IMR-90 (cell line): ENCODE data around the gene FBXO5. TPM values are rescaled to one million over a fixed set of nuclear protein-coding genes. Genes with fewer than 3 reads are reported as not detected.

Experiments used
- ATAC-seq: fragments of 200-7000 bp; cut with Tn5 transposase; 2 replicates; pipeline ENCODE4 v1.9.1; 2020; ENCODE audit warnings: low read depth, mild to moderate bottlenecking, moderate library complexity
- BruUV-seq: library from RNA; stranded (reverse); fragments of 400-500 nt; replicated peaks from 2 replicates; lab custom pipeline; 2021; lab: Mats Ljungman, UMichigan
- CTCF ChIA-PET: fragments of 300-600 bp; formaldehyde crosslinking; extraction: SDS; loops from one replicate; lab custom pipeline; 2021; ENCODE audit warnings: antibody characterized with exemption; lab: Yijun Ruan, JAX
- POLR2A ChIA-PET: fragments of 300-600 bp; sonication (Branson Sonifier 250); formaldehyde crosslinking; loops from one replicate; lab custom pipeline; 2022; ENCODE audit warnings: antibody characterized with exemption; ENCODE audit not compliant: unreplicated experiment; lab: Charles Lee
- DNase-seq: peaks from one replicate; pipeline ENCODE4 v3.0.0; 2013
- H2AFZ ChIP-seq: replicated peaks from 2 replicates; pipeline ENCODE3; 2013; ENCODE audit warnings: low read length, mild to moderate bottlenecking; ENCODE audit not compliant: poor library complexity
- H2AK5ac ChIP-seq: 2 replicates; pipeline ENCODE4 v1.6.1; 2013; ENCODE audit warnings: low read depth, low read length, inconsistent platforms
- H2AK9ac ChIP-seq: replicated peaks from 2 replicates; pipeline ENCODE3; 2013; ENCODE audit warnings: mild to moderate bottlenecking, low read depth, low read length, moderate library complexity; ENCODE audit not compliant: poor library complexity
- H2BK120ac ChIP-seq: 2 replicates; pipeline ENCODE4 v1.6.1; 2013; ENCODE audit warnings: low read depth, low read length, inconsistent platforms
- H2BK15ac ChIP-seq: 3 replicates; pipeline ENCODE4 v1.6.1; 2013; ENCODE audit warnings: low read depth, low read length, inconsistent platforms
- H2BK20ac ChIP-seq: 2 replicates; pipeline ENCODE4 v1.6.1; 2013; ENCODE audit warnings: low read depth, mild to moderate bottlenecking, inconsistent platforms, low read length, moderate library complexity
- H2BK5ac ChIP-seq: 2 replicates; pipeline ENCODE4 v1.6.1; 2013; ENCODE audit warnings: mild to moderate bottlenecking, low read depth, low read length, inconsistent platforms; ENCODE audit not compliant: poor library complexity, severe bottlenecking
- H3K14ac ChIP-seq: replicated peaks from 2 replicates; pipeline ENCODE4 v1.6.1; 2013; ENCODE audit warnings: low read depth, low read length, inconsistent platforms
- H3K18ac ChIP-seq: 2 replicates; pipeline ENCODE4 v1.6.1; 2013; ENCODE audit warnings: low read depth, low read length, control low read depth
- H3K23ac ChIP-seq: 2 replicates; pipeline ENCODE4 v1.6.1; 2013; ENCODE audit warnings: low read depth, low read length, inconsistent platforms
- H3K27ac ChIP-seq: 2 replicates; pipeline ENCODE4 v1.5.1; 2013; ENCODE audit warnings: mild to moderate bottlenecking, control low read depth, low read length; ENCODE audit not compliant: insufficient read depth
- H3K27me3 ChIP-seq: 2 replicates; pipeline ENCODE4 v1.6.1; 2013; ENCODE audit warnings: low read length; ENCODE audit not compliant: control insufficient read depth, insufficient read depth
- H3K36me3 ChIP-seq: 2 replicates; pipeline ENCODE4 v1.6.1; 2013; ENCODE audit warnings: low read length, mixed read lengths; ENCODE audit not compliant: control insufficient read depth, insufficient read depth
- H3K4ac ChIP-seq: 2 replicates; pipeline ENCODE4 v1.6.1; 2013; ENCODE audit warnings: low read depth, low read length, inconsistent platforms
- H3K4me1 ChIP-seq: 2 replicates; pipeline ENCODE4 v1.6.1; 2013; ENCODE audit warnings: low read length, mixed read lengths; ENCODE audit not compliant: control insufficient read depth, insufficient read depth
- H3K4me2 ChIP-seq: 2 replicates; pipeline ENCODE4 v1.6.1; 2013; ENCODE audit warnings: low read depth, mild to moderate bottlenecking, control low read depth, low read length, moderate library complexity
- H3K4me3 ChIP-seq: 2 replicates; pipeline ENCODE4 v1.5.1; 2013; ENCODE audit warnings: low read depth, mild to moderate bottlenecking, control low read depth, low read length, moderate library complexity; ENCODE audit not compliant: insufficient read depth
- H3K56ac ChIP-seq: 2 replicates; pipeline ENCODE4 v1.6.1; 2013; ENCODE audit warnings: low read length, inconsistent platforms; ENCODE audit not compliant: insufficient read depth; ENCODE audit errors: extremely low read depth
- H3K79me1 ChIP-seq, 2 experiments: 2 replicates each; pipeline ENCODE4 v1.6.1; 2013; ENCODE audit warnings: low read length in 2 of 2, inconsistent platforms in 1 of 2, low read depth in 1 of 2
- H3K9ac ChIP-seq: 2 replicates; pipeline ENCODE4 v1.6.1; 2013; ENCODE audit warnings: low read depth, low read length, control low read depth
- H3K9me1 ChIP-seq: 2 replicates; pipeline ENCODE4 v1.6.1; 2013; ENCODE audit warnings: low read length, inconsistent platforms; ENCODE audit not compliant: insufficient read depth
- H3K9me3 ChIP-seq: 2 replicates; pipeline ENCODE4 v1.6.1; 2013; ENCODE audit warnings: low read length; ENCODE audit not compliant: control insufficient read depth, insufficient read depth
- H4K20me1 ChIP-seq: 2 replicates; pipeline ENCODE4 v1.6.1; 2013; ENCODE audit warnings: low read length, inconsistent platforms; ENCODE audit not compliant: insufficient read depth
- H4K5ac ChIP-seq: 2 replicates; pipeline ENCODE4 v1.6.1; 2013; ENCODE audit warnings: mild to moderate bottlenecking, low read depth, low read length, control low read depth
- H4K8ac ChIP-seq, 2 experiments: 2 replicates each; pipeline ENCODE4 v1.6.1; 2013; ENCODE audit warnings: low read depth in 2 of 2, low read length in 2 of 2, control low read depth in 1 of 2, inconsistent platforms in 1 of 2
- H4K91ac ChIP-seq: 2 replicates; pipeline ENCODE4 v1.6.1; 2013; ENCODE audit warnings: low read depth, low read length, inconsistent platforms; ENCODE audit not compliant: insufficient read depth
- BHLHE40 ChIP-seq: fragments of 150-350 bp; IDR thresholded peaks from 2 replicates; pipeline ENCODE4 v1.6.1; 2016; ENCODE audit warnings: mild to moderate bottlenecking, low read depth, low read length
- CEBPB ChIP-seq: IDR thresholded peaks from 2 replicates; pipeline ENCODE4 v1.6.1; 2012; ENCODE audit warnings: low read depth, low read length, improper control_type of control experiment
- CHD1 ChIP-seq: IDR thresholded peaks from 2 replicates; pipeline ENCODE4 v1.6.1; 2012; ENCODE audit warnings: low read depth, low read length, improper control_type of control experiment
- CTCF ChIP-seq: conservative IDR thresholded peaks from 2 replicates; pipeline ENCODE4 v1.5.1; 2012; ENCODE audit warnings: mild to moderate bottlenecking, low read depth, low read length, improper control_type of control experiment
- ELK1 ChIP-seq: fragments of 150-350 bp; IDR thresholded peaks from 2 replicates; pipeline ENCODE4 v1.6.1; 2016; ENCODE audit warnings: low read depth, mild to moderate bottlenecking, low read length, moderate library complexity, borderline replicate concordance
- FOS ChIP-seq: fragments of 150-350 bp; IDR thresholded peaks from 2 replicates; pipeline ENCODE4 v1.6.1; 2016; ENCODE audit warnings: low read depth, low read length
- MAFK ChIP-seq: IDR thresholded peaks from 2 replicates; pipeline ENCODE4 v1.6.1; 2012; ENCODE audit warnings: low read depth, low read length, improper control_type of control experiment
- MAZ ChIP-seq: IDR thresholded peaks from 2 replicates; pipeline ENCODE4 v1.6.1; 2012; ENCODE audit warnings: low read depth, mild to moderate bottlenecking, low read length, improper control_type of control experiment, moderate library complexity, borderline replicate concordance
- MXI1 ChIP-seq: IDR thresholded peaks from 2 replicates; pipeline ENCODE4 v1.6.1; 2012; ENCODE audit warnings: low read depth, mild to moderate bottlenecking, low read length, moderate library complexity, borderline replicate concordance
- NFE2L2 ChIP-seq: fragments of 150-350 bp; IDR thresholded peaks from 2 replicates; pipeline ENCODE4 v1.6.1; 2016; ENCODE audit warnings: low read depth, mild to moderate bottlenecking, low read length
- POLR2A ChIP-seq: IDR thresholded peaks from 2 replicates; pipeline ENCODE4 v1.6.1; 2012; ENCODE audit warnings: mild to moderate bottlenecking, low read depth, low read length
- RAD21 ChIP-seq: IDR thresholded peaks from 2 replicates; pipeline ENCODE4 v1.6.1; 2012; ENCODE audit warnings: low read length, improper control_type of control experiment
- RCOR1 ChIP-seq: IDR thresholded peaks from 2 replicates; pipeline ENCODE4 v1.6.1; 2012; ENCODE audit warnings: mild to moderate bottlenecking, low read length, improper control_type of control experiment; ENCODE audit not compliant: insufficient replicate concordance
- RFX5 ChIP-seq: IDR thresholded peaks from 2 replicates; pipeline ENCODE4 v1.8.0; 2012; ENCODE audit warnings: low read depth, mild to moderate bottlenecking, low read length, moderate library complexity
- SMC3 ChIP-seq: fragments of 150-350 bp; IDR thresholded peaks from 2 replicates; pipeline ENCODE4 v1.6.1; 2016; ENCODE audit warnings: low read depth, mild to moderate bottlenecking, antibody characterized with exemption, low read length, moderate library complexity
- USF2 ChIP-seq: fragments of 150-350 bp; IDR thresholded peaks from 2 replicates; pipeline ENCODE4 v1.6.1; 2017; ENCODE audit warnings: mild to moderate bottlenecking, antibody characterized with exemption, low read length, low read depth
- WGBS, 2 experiments: methylation state at CpG; one replicate each; pipeline versions ENCODE4 v1.1.5 to v1.1.7; 2013; ENCODE audit warnings: missing lambda C conversion rate in 2 of 2; ENCODE audit not compliant: insufficient read length in 1 of 2; ENCODE audit errors: extremely low coverage in 2 of 2; 5-methylcytosine and 5-hydroxymethylcytosine counted together
- dilution Hi-C: fragments of 300-500 bp; cut with HindIII; formaldehyde crosslinking; loops from one replicate; pipeline ENCODE4 v1.14.3; 2018; ENCODE audit warnings: low sequenced_read_pairs; ENCODE audit not compliant: unreplicated experiment
- in situ Hi-C: fragments of 300-500 bp; cut with MboI; formaldehyde crosslinking; loops from 3 replicates; pipeline ENCODE4 v1.14.3; 2019; ENCODE audit warnings: low sequenced_read_pairs, inconsistent platforms, mixed read lengths
- intact Hi-C: fragments of 100-400 bp; cut with micrococcal nuclease; formaldehyde crosslinking; loops from 2 replicates; pipeline ENCODE4 v1.10.0; 2022
- polyA plus RNA-seq, 3 experiments: library from polyadenylated mRNA; depleted of rRNA; stranded (reverse); fragments of >200 nt; gene quantifications; 2 replicates each; pipeline ENCODE4 v1.2.3, GENCODE V29; 2012; ENCODE audit warnings: low replicate concordance in 1 of 3
- total RNA-seq: library from RNA; depleted of rRNA; stranded (reverse); fragments of >200 nt; gene quantifications from 2 replicates; pipeline ENCODE4 v1.2.3, GENCODE V29; 2012

FBXO5 gene
- total and polyA plus RNA-seq, 2 of the 4 experiments (the other 2 are of a cell fraction): 11.8 to 16.7 TPM

GRCh38 chr6:152952045-152952444 lies 30.8 kb downstream of the FBXO5 start:
- Histone ChIP-seq H3K18ac (no peak overlapping the region), H3K4me2 (no peak overlapping the region), H3K9me1 (no peaks in the 10 kb centered on the region), H3K79me1 (no peaks in the 10 kb centered on the region), H2BK120ac (no peak overlapping the region), H2BK15ac (no peak overlapping the region), H3K27ac (no peak overlapping the region), H2BK20ac (no peak overlapping the region), H3K9ac (no peak overlapping the region), H2AK9ac (no peak overlapping the region), H3K14ac (no peak overlapping the region), H2BK5ac (no peak overlapping the region), H4K8ac (no peak overlapping the region), H4K5ac (no peak overlapping the region), H2AFZ (no peak overlapping the region), H3K27me3 (no peaks in the 10 kb centered on the region), H3K4ac (no peak overlapping the region), H3K36me3 (no peaks in the 10 kb centered on the region), H3K4me1 (no peaks in the 10 kb centered on the region), H4K91ac (no peak overlapping the region), H3K9me3 (no peaks in the 10 kb centered on the region), H3K56ac (no peak overlapping the region), H4K20me1 (no peaks in the 10 kb centered on the region), H2AK5ac (no peak overlapping the region), H3K23ac (no peak overlapping the region), H3K4me3 (no peak overlapping the region)
- intact Hi-C loops: loop anchor here (2.0 to 5.0 kb wide), 2 partner anchors 201 to 360 kb away; partner anchors contain the start of gene VIP
- peak; percentile 50; the same call in 1 of the 2 replicates for ATAC-seq
- peak; percentile 62 for DNase-seq
- TF ChIP-seq CTCF (no peak), MXI1 (no peak), FOS (no peak; the same call in 1 of the 2 replicates), BHLHE40 (no peak), NFE2L2 (no peak), RAD21 (no peak), MAZ (no peak), SMC3 (no peak), CEBPB (no peak), RFX5 (no peak), ELK1 (no peak), POLR2A (no peak), RCOR1 (no peak), USF2 (no peak), MAFK (no peak), CHD1 (no peak)
- WGBS, 2 experiments: no CpG with 5 or more reads among the region's 1 CpG
- POLR2A ChIA-PET: no interaction called here
- BruUV-seq: no TSS peak
- dilution Hi-C loops: no loop called here
- CTCF ChIA-PET: no interaction called here
- in situ Hi-C loops: loop anchor here (10.0 kb wide), 2 partner anchors 207 to 477 kb away; no protein-coding TSS in a partner anchor
